Liver (tissue), 9 donors: ENCODE measurements around the gene ADAM8. TPM values are rescaled to one million over a fixed set of nuclear protein-coding genes. Genes with fewer than 3 reads are reported as not detected.

Experiments
- DNase-seq: peaks from one replicate; pipeline ENCODE4 v3.0.0-alpha.2; 2017; ENCODE audit warnings: low spot score
- H3K27ac ChIP-seq, 2 donors: one replicate each; pipeline ENCODE4 v1.7.0; 2013; ENCODE audit warnings: inconsistent platforms in 2 of 2, low read length in 2 of 2, control low read depth in 1 of 2, low read depth in 1 of 2, mild to moderate bottlenecking in 1 of 2
- H3K27me3 ChIP-seq, 4 donors: one replicate each; pipeline versions ENCODE4 v1.6.1 to v1.7.0; 2013; ENCODE audit warnings: low read length in 3 of 4, inconsistent platforms in 1 of 4, mild to moderate bottlenecking in 1 of 4, moderate library complexity in 1 of 4; ENCODE audit not compliant: control insufficient read depth in 4 of 4, insufficient read depth in 4 of 4
- H3K36me3 ChIP-seq, 4 donors: one replicate each; pipeline versions ENCODE4 v1.6.1 to v1.7.0; 2013; ENCODE audit warnings: low read length in 3 of 4, mild to moderate bottlenecking in 3 of 4, low read depth in 1 of 4, moderate library complexity in 1 of 4; ENCODE audit not compliant: control insufficient read depth in 4 of 4, insufficient read depth in 3 of 4
- H3K4me1 ChIP-seq, 4 donors: one replicate each; pipeline versions ENCODE4 v1.6.1 to v1.7.0; 2013; ENCODE audit warnings: low read length in 3 of 4, mild to moderate bottlenecking in 3 of 4, moderate library complexity in 1 of 4; ENCODE audit not compliant: control insufficient read depth in 4 of 4, insufficient read depth in 4 of 4
- H3K4me3 ChIP-seq, 3 donors: one replicate each; pipeline versions ENCODE4 v1.6.1 to v1.7.0; 2013; ENCODE audit warnings: low read length in 3 of 3, control low read depth in 1 of 3, low read depth in 1 of 3, mild to moderate bottlenecking in 1 of 3
- H3K9ac ChIP-seq, 2 donors: one replicate each; pipeline ENCODE4 v1.7.0; 2013; ENCODE audit warnings: low read length in 2 of 2, mild to moderate bottlenecking in 2 of 2, moderate library complexity in 2 of 2, control low read depth in 1 of 2, low read depth in 1 of 2
- H3K9me3 ChIP-seq, 4 donors: one replicate each; pipeline versions ENCODE4 v1.6.1 to v1.7.0; 2013; ENCODE audit warnings: low read length in 3 of 4; ENCODE audit not compliant: control insufficient read depth in 4 of 4
- ATF3 ChIP-seq: IDR thresholded peaks from 2 replicates; pipeline ENCODE4 v1.6.1; 2016; ENCODE audit warnings: antibody characterized with exemption
- EGR1 ChIP-seq, 2 donors: IDR thresholded peaks; 2 replicates each; pipeline ENCODE4 v1.6.1; 2016 to 2018; ENCODE audit warnings: antibody characterized with exemption in 2 of 2, low read depth in 2 of 2
- FOXA1 ChIP-seq: IDR thresholded peaks from 2 replicates; pipeline ENCODE4 v1.6.1; 2016; ENCODE audit warnings: antibody characterized with exemption
- FOXA2 ChIP-seq: IDR thresholded peaks from 2 replicates; pipeline ENCODE4 v1.6.1; 2016; ENCODE audit warnings: antibody characterized with exemption
- GABPA ChIP-seq, 2 donors: IDR thresholded peaks in 1 of 2; conservative IDR thresholded peaks in 1 of 2; 2 replicates each; pipeline ENCODE4 v1.6.1; 2016; ENCODE audit warnings: antibody characterized with exemption in 2 of 2, mild to moderate bottlenecking in 1 of 2, moderate library complexity in 1 of 2
- HNF4A ChIP-seq, 2 donors: conservative IDR thresholded peaks; 2 replicates each; pipeline ENCODE4 v1.6.1; 2016; ENCODE audit warnings: antibody characterized with exemption in 2 of 2, mild to moderate bottlenecking in 2 of 2
- HNF4G ChIP-seq: IDR thresholded peaks from 2 replicates; pipeline ENCODE4 v1.6.1; 2016; ENCODE audit warnings: antibody characterized with exemption
- JUND ChIP-seq, 2 donors: IDR thresholded peaks; 2 replicates each; pipeline ENCODE4 v1.6.1; 2016; ENCODE audit warnings: antibody characterized with exemption in 2 of 2
- NR2F2 ChIP-seq: IDR thresholded peaks from 2 replicates; pipeline ENCODE4 v1.6.1; 2016; ENCODE audit warnings: antibody characterized with exemption
- RAD21 ChIP-seq, 2 donors: IDR thresholded peaks; 2 replicates each; pipeline ENCODE4 v1.6.1; 2016; ENCODE audit warnings: antibody characterized with exemption in 2 of 2, mild to moderate bottlenecking in 2 of 2
- RXRA ChIP-seq, 2 donors: IDR thresholded peaks; 2 replicates each; pipeline ENCODE4 v1.6.1; 2017 to 2018; ENCODE audit warnings: antibody characterized with exemption in 2 of 2, mild to moderate bottlenecking in 1 of 2
- TAF1 ChIP-seq: conservative IDR thresholded peaks from 2 replicates; pipeline ENCODE4 v1.6.1; 2016; ENCODE audit warnings: antibody characterized with exemption, mild to moderate bottlenecking
- YY1 ChIP-seq: IDR thresholded peaks from 2 replicates; pipeline ENCODE4 v1.6.1; 2016; ENCODE audit warnings: antibody characterized with exemption, mild to moderate bottlenecking
- WGBS: extraction: QIAGEN DNeasy Blood & Tissue Kit; methylation state at CpG from one replicate; pipeline ENCODE4 v1.1.7; 2013; 5-methylcytosine and 5-hydroxymethylcytosine counted together
- polyA plus RNA-seq, 2 donors: library from polyadenylated mRNA; stranded (reverse) in 1 of 2; unstranded in 1 of 2; fragments of 200-250 nt in 1 of 2; fragments of >200 nt in 1 of 2; fragmentation: Nextera tagmentation in 1 of 2; extraction: Ambion mirVana in 1 of 2; gene quantifications; one replicate each; pipeline versions ENCODE4 v1.2.1 to v1.2.3, GENCODE V29; 2013 to 2015
- total RNA-seq, 2 donors: library from RNA; depleted of rRNA; stranded (reverse); fragments of >200 nt; gene quantifications; one replicate each; pipeline ENCODE4 v1.2.3, GENCODE V29; 2014
- TF ChIP-seq, protein P1 (sequence below): IDR thresholded peaks from 2 replicates; pipeline ENCODE4 v1.6.1; 2016; ENCODE audit warnings: antibody characterized with exemption
- donor health status: healthy.
- donor health status: healthy.
- donor health status: healthy.
- donor health status: healthy.
- donor health status: healthy.

Gene ADAM8
- total and polyA plus RNA-seq, 4 donors, result 1.3 to 6.9 (median 3.7) TPM

DNA sequence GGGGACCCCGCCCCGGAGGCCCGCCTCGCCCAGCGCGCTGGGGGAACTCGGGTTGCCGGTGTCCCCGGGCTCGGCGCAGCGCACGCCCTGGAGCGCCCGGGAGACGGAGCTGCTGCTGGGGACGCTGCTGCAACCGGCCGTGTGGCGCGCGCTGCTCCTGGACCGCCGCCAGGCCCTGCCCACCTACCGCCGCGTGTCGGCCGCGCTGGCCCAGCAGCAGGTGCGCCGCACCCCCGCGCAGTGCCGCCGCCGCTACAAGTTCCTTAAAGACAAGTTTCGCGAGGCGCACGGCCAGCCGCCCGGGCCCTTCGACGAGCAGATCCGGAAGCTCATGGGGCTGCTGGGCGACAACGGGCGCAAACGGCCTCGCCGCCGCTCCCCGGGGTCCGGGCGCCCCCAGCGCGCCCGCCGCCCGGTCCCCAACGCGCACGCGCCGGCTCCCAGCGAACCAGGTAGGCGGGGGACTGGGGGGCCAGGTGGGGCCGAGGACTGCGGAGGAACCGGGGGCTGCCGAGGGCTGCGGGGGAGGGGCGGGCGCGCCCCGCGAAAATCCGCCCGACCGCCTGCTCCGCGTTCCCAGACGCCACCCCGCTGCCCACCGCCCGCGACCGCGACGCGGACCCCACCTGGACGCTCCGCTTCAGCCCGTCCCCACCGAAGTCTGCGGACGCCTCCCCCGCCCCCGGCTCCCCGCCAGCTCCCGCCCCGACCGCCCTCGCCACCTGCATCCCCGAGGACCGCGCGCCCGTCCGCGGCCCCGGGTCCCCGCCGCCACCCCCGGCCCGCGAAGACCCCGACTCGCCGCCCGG is 46.1 kb downstream of the ADAM8 start:
- WGBS, result 5% methylated on average over 122 of the region's 122 CpGs
- H3K4me1 ChIP-seq, result peaks cover 0 to 5% (median 2%) of the 10 kb centered on the region in 4 donors
- no peak overlapping the region for H3K27ac ChIP-seq
- peaks cover 3 to 21% (median 5%) of the 10 kb centered on the region in 4 donors for H3K27me3 ChIP-seq
- H3K36me3 ChIP-seq, result no peaks in the 10 kb centered on the region
- peak overlapping the region in 1 of 3 donors; percentile 17 for H3K4me3 ChIP-seq
- TF ChIP-seq ATF3, result no peak
- TF ChIP-seq RXRA (IDR thresholded peaks at IDR 0.05), result no peak
- DNase-seq, result no peak
- H3K9me3 ChIP-seq, result no peaks in the 10 kb centered on the region
- H3K9ac ChIP-seq, result no peak overlapping the region

DNA sequence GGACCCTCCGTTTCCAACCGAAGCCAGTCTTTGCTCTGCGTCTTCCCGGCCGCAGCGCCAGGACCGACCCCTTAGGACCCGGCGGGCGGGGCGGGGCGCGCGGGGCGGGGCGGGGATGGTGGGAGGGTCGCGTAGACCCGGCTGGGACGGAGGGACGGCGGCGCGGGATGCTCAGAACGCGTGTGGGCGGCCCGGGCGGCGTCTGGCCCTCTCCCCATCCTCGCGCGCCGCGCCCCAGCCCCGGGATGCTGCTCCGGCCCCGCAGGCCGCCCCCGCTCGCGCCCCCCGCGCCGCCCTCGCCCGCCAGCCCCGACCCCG is 46.7 kb downstream of the ADAM8 start, which contains the start of gene UTF1:
UTF1 (plus strand) TSS at position 174 of the 318 bp plus-strand sequence; CDS start at position 246, 72 bp downstream.
- Histone ChIP-seq H3K4me3 (peak within 1 kb of the TSS in 1 of 3 donors; percentile 17), H3K9ac (no peak within 1 kb of the TSS), H3K9me3 (no peaks in the 10 kb centered on the region), H3K36me3 (no peaks in the 10 kb centered on the region), H3K4me1 (peaks cover 0 to 5% (median 2%) of the 10 kb centered on the region in 4 donors), H3K27me3 (peaks cover 3 to 21% (median 5%) of the 10 kb centered on the region in 4 donors), H3K27ac (no peak within 1 kb of the TSS)
- DNase-seq, result no peak
- TF ChIP-seq FOXA2 (no peak), NR2F2 (no peak), FOXA1 (no peak), TAF1 (no peak), HNF4A (conservative IDR thresholded peaks at IDR 0.05) (no peak), HNF4G (no peak), JUND (IDR thresholded peaks at IDR 0.05) (no peak), ATF3 (no peak), RAD21 (IDR thresholded peaks at IDR 0.05) (no peak), YY1 (no peak), EGR1 (IDR thresholded peaks at IDR 0.05; ENCODE audit: low read depth in 2 of 2) (no peak), GABPA (IDR thresholded peaks at IDR 0.05 in 1 of 2, conservative IDR thresholded peaks at IDR 0.05 in 1 of 2) (no peak)
- TF ChIP-seq, protein P1, sequence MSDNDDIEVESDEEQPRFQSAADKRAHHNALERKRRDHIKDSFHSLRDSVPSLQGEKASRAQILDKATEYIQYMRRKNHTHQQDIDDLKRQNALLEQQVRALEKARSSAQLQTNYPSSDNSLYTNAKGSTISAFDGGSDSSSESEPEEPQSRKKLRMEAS, result no peak
- WGBS, result 3% methylated on average over 49 of the region's 49 CpGs

- TF ChIP-seq JUND (IDR thresholded peaks at IDR 0.05) (no peak), RAD21 (IDR thresholded peaks at IDR 0.05) (no peak), EGR1 (IDR thresholded peaks at IDR 0.05; ENCODE audit: low read depth in 2 of 2) (no peak)
- 7% methylated on average over 58 of the region's 58 CpGs for WGBS
- H3K27ac ChIP-seq, result no peak overlapping the region
- peaks cover 0 to 5% (median 2%) of the 10 kb centered on the region in 4 donors for H3K4me1 ChIP-seq
- H3K4me3 ChIP-seq, result no peak overlapping the region
- DNase-seq, result no peak
- peaks cover 3 to 21% (median 5%) of the 10 kb centered on the region in 4 donors for H3K27me3 ChIP-seq
- H3K36me3 ChIP-seq, result no peaks in the 10 kb centered on the region
- H3K9ac ChIP-seq, result no peak overlapping the region
- H3K9me3 ChIP-seq, result no peaks in the 10 kb centered on the region
Observed at GRCh38 chr10:133229265-133230043, 47.2 kb downstream of the ADAM8 start.
